SU-DHL-6 (cell line): Measurements from ENCODE around the gene SERPINA10.

Experiments
- EZH2phosphoT487 ChIP-seq: fragments of 200-600 bp; sonication (generic), shearing (Covaris generic); conservative IDR thresholded peaks from 2 replicates; pipeline ENCODE4 v1.6.1; 2018; ENCODE audit warnings: mild to moderate bottlenecking, antibody characterized with exemption, low read length, moderate library complexity, mixed read lengths
- TF ChIP-seq, protein P1 (sequence below): fragments of 200-600 bp; sonication (generic); IDR thresholded peaks from one replicate; pipeline ENCODE4 v1.5.1; 2017; ENCODE audit warnings: antibody characterized with exemption, mild to moderate bottlenecking, low read length, moderate library complexity; ENCODE audit not compliant: insufficient read depth, poor library complexity, severe bottlenecking

DNA sequence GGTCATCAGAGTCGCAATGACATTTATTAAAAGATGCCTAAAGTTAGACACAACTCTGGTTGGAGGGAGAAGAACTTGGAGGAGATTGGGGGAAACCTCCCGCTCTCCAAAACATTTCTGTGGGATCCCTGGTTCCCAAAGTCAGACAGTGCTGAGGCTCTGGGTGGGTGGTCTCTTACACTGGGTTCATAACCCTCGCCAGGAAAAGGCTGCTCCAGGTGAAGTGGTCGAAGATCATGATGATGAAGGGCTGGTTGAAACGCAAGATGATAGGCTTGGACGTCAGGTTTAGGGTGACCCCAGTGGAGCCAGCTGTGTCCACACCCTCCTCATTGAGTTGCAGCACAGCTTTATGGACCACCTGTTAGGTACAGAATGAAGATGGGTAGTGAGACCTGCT lies 11.2 kb upstream of the SERPINA10 start:
- TF ChIP-seq EZH2phosphoT487, result no peak
- TF ChIP-seq, protein P1, sequence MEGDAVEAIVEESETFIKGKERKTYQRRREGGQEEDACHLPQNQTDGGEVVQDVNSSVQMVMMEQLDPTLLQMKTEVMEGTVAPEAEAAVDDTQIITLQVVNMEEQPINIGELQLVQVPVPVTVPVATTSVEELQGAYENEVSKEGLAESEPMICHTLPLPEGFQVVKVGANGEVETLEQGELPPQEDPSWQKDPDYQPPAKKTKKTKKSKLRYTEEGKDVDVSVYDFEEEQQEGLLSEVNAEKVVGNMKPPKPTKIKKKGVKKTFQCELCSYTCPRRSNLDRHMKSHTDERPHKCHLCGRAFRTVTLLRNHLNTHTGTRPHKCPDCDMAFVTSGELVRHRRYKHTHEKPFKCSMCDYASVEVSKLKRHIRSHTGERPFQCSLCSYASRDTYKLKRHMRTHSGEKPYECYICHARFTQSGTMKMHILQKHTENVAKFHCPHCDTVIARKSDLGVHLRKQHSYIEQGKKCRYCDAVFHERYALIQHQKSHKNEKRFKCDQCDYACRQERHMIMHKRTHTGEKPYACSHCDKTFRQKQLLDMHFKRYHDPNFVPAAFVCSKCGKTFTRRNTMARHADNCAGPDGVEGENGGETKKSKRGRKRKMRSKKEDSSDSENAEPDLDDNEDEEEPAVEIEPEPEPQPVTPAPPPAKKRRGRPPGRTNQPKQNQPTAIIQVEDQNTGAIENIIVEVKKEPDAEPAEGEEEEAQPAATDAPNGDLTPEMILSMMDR, result no peak
